Right atrium auricular region (tissue), 2 donors: Measurements from ENCODE around the gene TTC28. TPM values are rescaled to one million over a fixed set of nuclear protein-coding genes. Genes with fewer than 3 reads are reported as not detected.

Experiments
- DNase-seq: peaks from one replicate; pipeline ENCODE4 v3.0.0-alpha.2; 2019; ENCODE audit warnings: low spot score
- H3K27ac ChIP-seq, 2 donors: fragments of 200-600 bp; sonication (generic); 1 replicate in 1 of 2; 2 replicates in 1 of 2; pipeline ENCODE4 v1.5.1; 2016 to 2019
- H3K27me3 ChIP-seq, 2 donors: fragments of 200-600 bp; sonication (generic); one replicate each; pipeline versions ENCODE4 v1.5.1 to v1.6.0; 2017 to 2019
- H3K36me3 ChIP-seq: fragments of 200-600 bp; sonication (generic); one replicate; pipeline ENCODE4 v1.5.1; 2016
- H3K4me1 ChIP-seq, 2 donors: fragments of 200-600 bp; sonication (generic); one replicate each; pipeline versions ENCODE4 v1.5.1 to v1.6.0; 2017 to 2019
- H3K4me3 ChIP-seq, 2 donors: fragments of 200-600 bp; sonication (generic); 1 replicate in 1 of 2; 2 replicates in 1 of 2; pipeline ENCODE4 v1.5.1; 2017 to 2019; ENCODE audit warnings: mild to moderate bottlenecking in 1 of 2, moderate library complexity in 1 of 2
- H3K9me3 ChIP-seq, 2 donors: fragments of 200-600 bp; sonication (generic); one replicate each; pipeline ENCODE4 v1.5.1; 2019
- CTCF ChIP-seq, 2 donors: fragments of 200-600 bp; sonication (generic); IDR thresholded peaks; one replicate each; pipeline ENCODE4 v1.5.1; 2019; ENCODE audit warnings: antibody characterized with exemption in 2 of 2
- total RNA-seq, 2 donors: library from RNA; depleted of rRNA; stranded (reverse); fragments of >200 nt; gene quantifications; one replicate each; pipeline ENCODE4 v1.1.0, GENCODE V29; 2016

Gene TTC28
- total RNA-seq, 2 donors from 2014 or later: 22.1 to 22.3 TPM

DNA sequence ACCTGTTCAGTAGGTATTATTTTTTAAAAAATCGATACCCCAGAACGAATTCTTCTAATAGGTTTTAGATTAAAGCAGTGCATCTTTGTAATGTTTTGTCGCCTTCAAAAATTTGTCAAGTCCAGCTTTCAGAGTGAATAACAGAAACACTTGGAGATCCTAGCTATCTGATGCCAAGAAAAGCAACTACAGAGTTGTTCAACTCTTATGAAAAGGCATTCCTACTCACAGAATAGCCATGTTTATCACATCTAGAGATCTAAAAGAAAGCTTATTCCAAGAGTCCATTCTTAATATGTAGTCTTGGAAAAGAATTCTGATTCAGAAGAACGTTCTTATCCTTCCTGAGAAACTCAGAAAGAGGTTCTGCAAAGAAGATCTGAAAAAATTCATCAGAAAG, 268.5 kb downstream of the TTC28 start:
- H3K4me3 ChIP-seq: no peak overlapping the region
- no peak for TF ChIP-seq CTCF (IDR thresholded peaks at IDR 0.05)

DNA sequence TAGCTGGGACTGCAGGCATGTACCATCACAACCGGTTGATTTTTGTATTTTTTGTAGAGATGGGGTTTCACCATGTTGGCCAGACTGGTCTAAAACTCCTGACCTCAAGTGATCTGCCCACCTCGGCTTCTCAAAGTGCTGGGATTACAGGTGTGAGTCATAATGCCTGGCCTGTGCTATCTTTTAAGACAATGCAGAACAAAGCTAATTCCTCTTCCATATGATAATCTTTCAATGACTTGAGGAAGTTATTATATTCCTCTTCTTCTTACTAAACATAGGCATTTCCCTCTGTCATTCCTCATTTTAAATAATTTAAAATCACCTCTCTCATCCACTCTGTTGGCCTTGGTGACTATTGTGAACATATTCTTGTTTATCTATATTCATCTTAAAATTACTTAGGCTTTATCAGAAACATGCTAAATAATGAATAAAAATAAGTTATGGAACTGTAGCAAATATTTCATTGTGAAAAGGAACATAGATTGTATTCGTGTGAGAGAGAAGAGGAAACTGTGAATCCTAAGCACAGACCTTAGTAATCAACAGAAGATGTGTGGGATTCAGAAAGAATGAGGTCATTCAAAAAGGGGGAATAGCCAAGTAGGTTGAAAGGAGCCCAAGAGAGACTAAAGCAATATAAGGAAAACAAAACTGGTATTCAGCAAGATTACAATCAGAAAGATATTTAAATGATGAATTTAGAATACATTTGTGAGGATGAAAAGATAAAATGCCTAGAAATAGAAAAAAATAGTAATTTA, 269.4 kb downstream of the TTC28 start:
- no peaks in the 10 kb centered on the region for H3K9me3 ChIP-seq
- no peak for TF ChIP-seq CTCF (IDR thresholded peaks at IDR 0.05)
- H3K4me3 ChIP-seq: no peak overlapping the region
- no peaks in the 10 kb centered on the region for H3K36me3 ChIP-seq
- H3K27me3 ChIP-seq: no peaks in the 10 kb centered on the region
- no peak for DNase-seq
- no peak overlapping the region for H3K27ac ChIP-seq
- H3K4me1 ChIP-seq: peaks cover 0 to 21% of the 10 kb centered on the region in 2 donors

More for the DNA sequence above, 268.5 kb downstream of the TTC28 start:
- peaks cover 0 to 21% of the 10 kb centered on the region in 2 donors for H3K4me1 ChIP-seq
- no peaks in the 10 kb centered on the region for H3K27me3 ChIP-seq
- no peak for DNase-seq
- H3K27ac ChIP-seq: no peak overlapping the region
- H3K36me3 ChIP-seq: no peaks in the 10 kb centered on the region
- H3K9me3 ChIP-seq: no peaks in the 10 kb centered on the region

DNA sequence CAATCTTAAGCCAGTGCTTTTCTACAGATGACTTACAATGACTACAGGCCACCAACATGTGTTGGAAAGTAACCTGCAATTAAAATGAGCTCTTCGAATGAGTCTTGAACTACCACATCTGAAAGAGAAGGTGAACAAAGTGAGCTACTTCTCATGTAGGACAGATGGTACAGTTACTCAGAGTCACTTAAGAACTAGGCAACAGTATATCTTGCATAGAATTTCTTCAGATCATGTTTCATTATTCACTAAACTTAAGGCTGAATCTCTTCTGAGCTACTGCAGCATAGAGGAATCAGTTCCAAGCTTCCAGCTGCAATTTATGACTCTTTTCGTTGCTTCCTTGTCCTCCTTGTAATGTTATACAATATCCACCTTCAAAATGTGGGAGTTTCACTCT, 270.9 kb downstream of the TTC28 start:
- H3K4me1 ChIP-seq: peaks cover 0 to 11% of the 10 kb centered on the region in 2 donors
- no peaks in the 10 kb centered on the region for H3K27me3 ChIP-seq
- DNase-seq: no peak
- H3K9me3 ChIP-seq: no peaks in the 10 kb centered on the region
- H3K36me3 ChIP-seq: no peaks in the 10 kb centered on the region
- no peak for TF ChIP-seq CTCF (IDR thresholded peaks at IDR 0.05)
- no peak overlapping the region for H3K4me3 ChIP-seq
- no peak overlapping the region for H3K27ac ChIP-seq

DNA sequence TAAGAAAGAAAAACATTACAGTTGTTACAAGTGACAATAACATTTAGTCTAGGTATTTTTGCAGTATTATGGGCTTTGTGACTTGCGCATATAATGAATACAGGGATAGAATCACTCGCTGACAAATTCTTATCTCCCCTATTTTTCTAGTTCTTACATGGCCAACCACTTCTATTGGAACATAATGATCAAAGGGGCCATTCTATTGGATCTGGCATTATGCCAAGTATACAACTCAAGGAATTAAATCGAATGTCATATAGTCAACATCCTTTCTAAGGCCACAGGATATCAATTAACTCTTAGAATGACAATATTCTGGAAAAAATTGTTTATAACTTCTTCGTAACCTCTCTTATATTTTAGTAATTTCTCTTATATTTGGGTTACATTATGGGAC, 272.0 kb downstream of the TTC28 start:
- no peak for DNase-seq
- H3K36me3 ChIP-seq: no peaks in the 10 kb centered on the region
- no peak overlapping the region for H3K4me3 ChIP-seq
- TF ChIP-seq CTCF (IDR thresholded peaks at IDR 0.05): no peak
- peaks cover 0 to 10% of the 10 kb centered on the region in 2 donors for H3K4me1 ChIP-seq
- H3K9me3 ChIP-seq: no peaks in the 10 kb centered on the region
- H3K27me3 ChIP-seq: no peaks in the 10 kb centered on the region
- H3K27ac ChIP-seq: no peak overlapping the region

DNA sequence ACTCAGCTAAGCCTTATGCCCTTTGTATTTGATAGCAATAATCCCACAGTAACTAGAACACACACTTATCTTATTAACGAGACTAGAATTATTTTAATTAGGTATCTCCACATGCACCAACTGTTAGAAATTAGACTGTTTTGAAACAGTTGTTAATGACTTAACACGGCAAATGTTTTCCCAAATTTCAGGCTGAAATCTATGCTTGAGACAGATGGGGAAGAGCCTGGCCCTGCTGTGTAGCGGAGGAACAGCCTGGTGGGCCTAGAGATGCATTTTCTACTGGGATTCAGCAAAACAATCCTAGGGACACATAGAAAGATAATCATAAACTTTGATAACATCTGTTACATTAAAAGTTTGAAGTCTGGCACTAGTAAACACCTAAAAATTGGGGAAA, 273.4 kb downstream of the TTC28 start:
- TF ChIP-seq CTCF (IDR thresholded peaks at IDR 0.05): no peak
- no peaks in the 10 kb centered on the region for H3K9me3 ChIP-seq
- H3K4me3 ChIP-seq: no peak overlapping the region
- no peak for DNase-seq
- H3K27me3 ChIP-seq: no peaks in the 10 kb centered on the region
- no peak overlapping the region for H3K27ac ChIP-seq
- no peaks in the 10 kb centered on the region for H3K36me3 ChIP-seq
- H3K4me1 ChIP-seq: peaks cover 0 to 10% of the 10 kb centered on the region in 2 donors

GRCh38 chr22:28405588-28405987, 274.1 kb downstream of the TTC28 start:
- no peak for TF ChIP-seq CTCF (IDR thresholded peaks at IDR 0.05)
- no peak for DNase-seq
- Histone ChIP-seq H3K9me3 (no peaks in the 10 kb centered on the region), H3K4me3 (no peak overlapping the region), H3K4me1 (peaks cover 0 to 10% of the 10 kb centered on the region in 2 donors), H3K36me3 (no peaks in the 10 kb centered on the region), H3K27ac (no peak overlapping the region), H3K27me3 (no peaks in the 10 kb centered on the region)
